GM18498 (cell line): ENCODE measurements around the gene FAM184A.

Source experiments
- ATAC-seq: cut with Tn5 transposase; IDR thresholded peaks from one replicate; pipeline ENCODE4 v1.9.1; 2021; ENCODE audit warnings: mild to moderate bottlenecking, moderate library complexity; ENCODE audit not compliant: unreplicated experiment

FAM184A gene

DNA sequence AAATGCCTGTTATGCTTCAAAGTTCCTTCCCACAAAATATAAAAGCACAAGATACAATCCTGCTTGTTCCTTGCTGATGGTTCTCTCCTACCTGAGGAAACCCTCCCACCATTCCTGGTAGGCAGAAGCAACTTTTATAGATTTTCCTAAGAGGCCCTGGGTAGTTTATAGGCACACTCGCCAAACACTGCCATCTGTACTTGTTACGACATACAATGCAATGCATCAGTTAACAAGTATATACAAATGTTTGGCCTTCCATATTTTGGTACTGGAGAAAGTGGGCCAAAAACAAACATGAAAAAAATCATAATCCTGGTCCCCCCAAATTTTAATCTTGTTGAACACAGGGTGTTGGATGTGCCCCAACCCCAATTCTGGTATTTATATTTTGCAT lies 160.1 kb downstream of the FAM184A start:
- no peak for ATAC-seq

GRCh38 chr6:118917546-118918328 lies 160.7 kb downstream of the FAM184A start:
- no peak for ATAC-seq

GRCh38 chr6:118914598-118914997 lies 163.9 kb downstream of the FAM184A start:
- no peak for ATAC-seq

DNA sequence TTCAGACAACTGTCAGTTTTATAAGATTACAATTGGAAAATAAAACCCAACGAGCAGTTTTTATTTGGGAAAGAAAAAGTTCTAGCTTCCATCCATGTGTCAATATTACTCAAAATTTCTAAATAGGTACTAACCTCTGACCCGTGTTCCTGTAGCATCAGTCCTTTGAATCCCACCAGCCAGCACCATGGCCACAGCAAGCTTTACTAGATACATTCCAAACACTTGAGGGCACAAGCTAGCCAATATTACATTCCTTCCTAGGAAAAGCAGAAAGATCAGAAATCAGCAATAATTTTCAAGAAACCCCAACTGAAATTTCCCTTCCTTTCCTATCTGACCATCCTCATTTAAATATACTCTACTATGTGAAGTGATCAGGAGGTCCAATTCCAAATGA lies 165.3 kb downstream of the FAM184A start:
- no peak for ATAC-seq

GRCh38 chr6:118912646-118913045 lies 165.8 kb downstream of the FAM184A start:
- no peak for ATAC-seq
